ENCODE data around the gene DAB2IP. TPM values are rescaled to one million over a fixed set of nuclear protein-coding genes. Genes with fewer than 3 reads are reported as not detected.

DAB2IP gene
- polyA plus RNA-seq, 1 donor from 2014 or later, result 17.3 TPM

- Histone ChIP-seq H3K79me2 (replicated peaks; ENCODE audit: insufficient read depth, low read length) (peaks cover 35% of the 10 kb centered on the region), H3F3A (ENCODE audit: insufficient read depth, low read length, poor library complexity, severe bottlenecking) (no peaks in the 10 kb centered on the region), H3K9ac (ENCODE audit: low read length) (no peak overlapping the region), H2AFZ (ENCODE audit: low read depth, low read length) (no peak overlapping the region), H3K4me3 (ENCODE audit: low read length) (no peak overlapping the region), H3K4me2 (ENCODE audit: low read length) (no peak overlapping the region), H3K27me3 (ENCODE audit: insufficient read depth, low read depth, low read length) (no peaks in the 10 kb centered on the region), H4K20me1 (ENCODE audit: insufficient read depth) (peaks cover 4% of the 10 kb centered on the region), H3K27ac (ENCODE audit: low read length) (no peak overlapping the region), H3K9me3 (ENCODE audit: low read length) (no peaks in the 10 kb centered on the region), H3K36me3 (ENCODE audit: insufficient read depth, low read length) (no peaks in the 10 kb centered on the region), H3K9me2 (ENCODE audit: insufficient read depth, low read length) (no peaks in the 10 kb centered on the region)
- TF ChIP-seq TAF1 (IDR thresholded peaks at IDR 0.05; ENCODE audit: low read depth), result no peak
- TF ChIP-seq MXI1 (conservative IDR thresholded peaks at IDR 0.05; ENCODE audit: poor library complexity, severe bottlenecking), result no peak
- no peak for TF ChIP-seq REST (IDR thresholded peaks at IDR 0.05; ENCODE audit: borderline replicate concordance)
- no peak for TF ChIP-seq RAD21 (conservative IDR thresholded peaks at IDR 0.05)
- TF ChIP-seq EP300 (conservative IDR thresholded peaks at IDR 0.05; ENCODE audit: poor library complexity, severe bottlenecking), result no peak
- TF ChIP-seq, protein P1, sequence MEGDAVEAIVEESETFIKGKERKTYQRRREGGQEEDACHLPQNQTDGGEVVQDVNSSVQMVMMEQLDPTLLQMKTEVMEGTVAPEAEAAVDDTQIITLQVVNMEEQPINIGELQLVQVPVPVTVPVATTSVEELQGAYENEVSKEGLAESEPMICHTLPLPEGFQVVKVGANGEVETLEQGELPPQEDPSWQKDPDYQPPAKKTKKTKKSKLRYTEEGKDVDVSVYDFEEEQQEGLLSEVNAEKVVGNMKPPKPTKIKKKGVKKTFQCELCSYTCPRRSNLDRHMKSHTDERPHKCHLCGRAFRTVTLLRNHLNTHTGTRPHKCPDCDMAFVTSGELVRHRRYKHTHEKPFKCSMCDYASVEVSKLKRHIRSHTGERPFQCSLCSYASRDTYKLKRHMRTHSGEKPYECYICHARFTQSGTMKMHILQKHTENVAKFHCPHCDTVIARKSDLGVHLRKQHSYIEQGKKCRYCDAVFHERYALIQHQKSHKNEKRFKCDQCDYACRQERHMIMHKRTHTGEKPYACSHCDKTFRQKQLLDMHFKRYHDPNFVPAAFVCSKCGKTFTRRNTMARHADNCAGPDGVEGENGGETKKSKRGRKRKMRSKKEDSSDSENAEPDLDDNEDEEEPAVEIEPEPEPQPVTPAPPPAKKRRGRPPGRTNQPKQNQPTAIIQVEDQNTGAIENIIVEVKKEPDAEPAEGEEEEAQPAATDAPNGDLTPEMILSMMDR (IDR thresholded peaks at IDR 0.05; ENCODE audit: poor library complexity, severe bottlenecking), result no peak
- TF ChIP-seq SMC3 (conservative IDR thresholded peaks at IDR 0.05; ENCODE audit: poor library complexity), result no peak
- TF ChIP-seq POLR2AphosphoS5 (IDR thresholded peaks at IDR 0.05), result no peak
- TF ChIP-seq EZH2 (IDR thresholded peaks at IDR 0.05; ENCODE audit: borderline replicate concordance, insufficient read depth, low read length, poor library complexity, severe bottlenecking), result no peak
These were observed 76.0 kb downstream of the DAB2IP start for GRCh38 chr9:121727295-121728020.

GRCh38 chr9:121728916-121729315 is 77.5 kb downstream of the DAB2IP start:
- Histone ChIP-seq H3K4me3 (ENCODE audit: low read length) (no peak overlapping the region), H3K9ac (ENCODE audit: low read length) (no peak overlapping the region), H4K20me1 (ENCODE audit: insufficient read depth) (peaks cover 4% of the 10 kb centered on the region), H3K9me2 (ENCODE audit: insufficient read depth, low read length) (no peaks in the 10 kb centered on the region), H3K79me2 (replicated peaks; ENCODE audit: insufficient read depth, low read length) (peaks cover 29% of the 10 kb centered on the region), H3K27me3 (ENCODE audit: insufficient read depth, low read depth, low read length) (no peaks in the 10 kb centered on the region), H3K27ac (ENCODE audit: low read length) (no peak overlapping the region), H3K36me3 (ENCODE audit: insufficient read depth, low read length) (no peaks in the 10 kb centered on the region), H3F3A (ENCODE audit: insufficient read depth, low read length, poor library complexity, severe bottlenecking) (no peaks in the 10 kb centered on the region), H2AFZ (ENCODE audit: low read depth, low read length) (no peak overlapping the region), H3K4me2 (ENCODE audit: low read length) (no peak overlapping the region), H3K9me3 (ENCODE audit: low read length) (no peaks in the 10 kb centered on the region)
- no peak for TF ChIP-seq RAD21 (conservative IDR thresholded peaks at IDR 0.05)
- TF ChIP-seq SMC3 (conservative IDR thresholded peaks at IDR 0.05; ENCODE audit: poor library complexity), result no peak
- no peak for TF ChIP-seq TAF1 (IDR thresholded peaks at IDR 0.05; ENCODE audit: low read depth)
- no peak for TF ChIP-seq POLR2AphosphoS5 (IDR thresholded peaks at IDR 0.05)
- TF ChIP-seq, protein P1 (IDR thresholded peaks at IDR 0.05; ENCODE audit: poor library complexity, severe bottlenecking), result no peak
- no peak for TF ChIP-seq REST (IDR thresholded peaks at IDR 0.05; ENCODE audit: borderline replicate concordance)
- no peak for TF ChIP-seq MXI1 (conservative IDR thresholded peaks at IDR 0.05; ENCODE audit: poor library complexity, severe bottlenecking)
- no peak for TF ChIP-seq EZH2 (IDR thresholded peaks at IDR 0.05; ENCODE audit: borderline replicate concordance, insufficient read depth, low read length, poor library complexity, severe bottlenecking)
- TF ChIP-seq EP300 (conservative IDR thresholded peaks at IDR 0.05; ENCODE audit: poor library complexity, severe bottlenecking), result no peak

All from neural cell (in vitro differentiated cells).